ENCODE data around the gene IGF2. TPM values are rescaled to one million over a fixed set of nuclear protein-coding genes. Genes with fewer than 3 reads are reported as not detected.

Gene IGF2
- total and polyA plus RNA-seq, 2 of the 8 experiments (the other 6 are each of a cell fraction or from before 2014, with no cell fraction given), result 0.74 to 1.5 TPM

GRCh38 chr11:2149460-2149859 lies 10.3 kb upstream of the IGF2 start:
- H3K27me3 ChIP-seq (replicated peaks in 1 of 4; ENCODE audit: control insufficient read depth in 3 of 4, extremely low read depth in 1 of 4, insufficient read depth in 3 of 4, low read length in 3 of 4), result peaks cover 39 to 57% (median 53%) of the 10 kb centered on the region in 4 experiments
- no peak overlapping the region for H2BK12ac ChIP-seq (ENCODE audit: low read depth, low read length)
- no peak overlapping the region for H2AK5ac ChIP-seq (ENCODE audit: low read depth, low read length)

More at GRCh38 chr11:2149460-2149859, 10.3 kb upstream of the IGF2 start:
- no peak overlapping the region for H2BK20ac ChIP-seq (ENCODE audit: low read length)
- TF ChIP-seq SP4 (IDR thresholded peaks at IDR 0.05; ENCODE audit: low read length), result no peak
- TF ChIP-seq PHF8 (conservative IDR thresholded peaks at IDR 0.05; ENCODE audit: low read depth, low read length), result no peak
- TF ChIP-seq FOSL1 (IDR thresholded peaks at IDR 0.05; ENCODE audit: insufficient read depth, low read depth, low read length), result no peak
- H3K4me2 ChIP-seq (ENCODE audit: insufficient read depth in 1 of 2, low read depth in 2 of 2, low read length in 2 of 2), result no peak overlapping the region
- H3K36me3 ChIP-seq (ENCODE audit: control insufficient read depth in 2 of 4, insufficient read depth in 4 of 4, low read length in 3 of 4), result no peaks in the 10 kb centered on the region
- WGBS, 2 experiments (ENCODE audit: extremely low coverage in 1 of 2, insufficient coverage in 1 of 2, insufficient read length in 1 of 2, insufficient replicate concordance in 2 of 2, low coverage in 1 of 2, low lambda C conversion rate in 2 of 2, missing lambda C conversion rate in 1 of 2), result 81% methylated on average over 6 of the region's 8 CpGs; no CpG with 5 or more reads in 1 of the 2 experiments
- H3K27ac ChIP-seq (ENCODE audit: low read depth, low read length), result no peak overlapping the region
- H3K9ac ChIP-seq (replicated peaks in 1 of 4; ENCODE audit: extremely low read depth in 1 of 4, low read depth in 3 of 4, low read length in 3 of 4), result no peak overlapping the region
- H4K20me1 ChIP-seq (replicated peaks in 1 of 2; ENCODE audit: control insufficient read depth in 1 of 2, insufficient read depth in 2 of 2, low read length in 2 of 2), result no peaks in the 10 kb centered on the region
- H2BK120ac ChIP-seq (replicated peaks; ENCODE audit: low read depth, low read length), result no peak overlapping the region
- no peak overlapping the region for H4K5ac ChIP-seq (ENCODE audit: insufficient read length, low read depth, low read length)
- H2AFZ ChIP-seq (ENCODE audit: low read length), result no peak overlapping the region
- peaks cover 0 to 7% (median 5%) of the 10 kb centered on the region in 4 experiments; a peak in 5 of 7 replicates for H3K4me1 ChIP-seq (replicated peaks in 1 of 4; ENCODE audit: control insufficient read depth in 3 of 4, insufficient read depth in 4 of 4, low read length in 3 of 4)
- H3K23ac ChIP-seq (ENCODE audit: insufficient read length), result no peak overlapping the region
- ChIA-PET POLR2A (ENCODE audit: partially characterized antibody) (interaction anchor here (0.6 to 1.2 kb wide), 5 partner anchors 113 to 292 kb away, joined by 3 to 4 read pairs (median 3); no protein-coding TSS in a partner anchor), CTCF (ENCODE audit: partially characterized antibody) (interaction anchor here (0.7 to 18.5 kb wide), 45 partner anchors 12 to 686 kb away, joined by 3 to 551 read pairs (median 27); partner anchors contain the start of genes H19, IGF2, INS and LSP1)
- H3K79me2 ChIP-seq (ENCODE audit: control insufficient read depth in 1 of 2, insufficient read depth in 2 of 2, low read length in 2 of 2), result no peaks in the 10 kb centered on the region
- H3K56ac ChIP-seq (replicated peaks; ENCODE audit: insufficient read length, low read depth, low read length), result no peak overlapping the region
- no peaks in the 10 kb centered on the region for H3K23me2 ChIP-seq (ENCODE audit: low read depth, low read length)
- FAIRE-seq (no peak), DNase-seq (ENCODE audit: low read depth in 1 of 2, low spot score in 2 of 2) (no peak)
- no peaks in the 10 kb centered on the region for H3K79me1 ChIP-seq (ENCODE audit: low read depth, low read length)
- H3K4ac ChIP-seq (replicated peaks; ENCODE audit: insufficient read length, low read depth, low read length), result no peak overlapping the region
- no peak overlapping the region for H3K18ac ChIP-seq (ENCODE audit: extremely low read depth, low read length)
- no peaks in the 10 kb centered on the region for H3K9me3 ChIP-seq (ENCODE audit: insufficient read depth in 2 of 2, low read depth in 1 of 2, low read length in 1 of 2)
- no peak overlapping the region for H2BK5ac ChIP-seq (ENCODE audit: low read depth, low read length)
- H3K4me3 ChIP-seq (ENCODE audit: extremely low read depth in 1 of 4, insufficient read depth in 2 of 4, low read depth in 3 of 4, low read length in 4 of 4), result no peak overlapping the region
- no peak overlapping the region for H2BK15ac ChIP-seq (ENCODE audit: low read length)
- no peak overlapping the region for H4K91ac ChIP-seq (replicated peaks; ENCODE audit: insufficient read length, low read length)
- H3K14ac ChIP-seq (ENCODE audit: insufficient read length), result no peak overlapping the region
- no peak overlapping the region for H4K8ac ChIP-seq (ENCODE audit: extremely low read depth, insufficient read depth, low read length)

Data from H1 (cell line).